ENCODE data around the gene DOCK2. TPM values are rescaled to one million over a fixed set of nuclear protein-coding genes. Genes with fewer than 3 reads are reported as not detected.
"Not testable (repeated sequence)": the region's sequence is repeated elsewhere in the genome, so short reads cannot be mapped to it uniquely, and the experiment has no call there.

Gene DOCK2
- total and polyA plus RNA-seq, 8 donors, result 4.3 to 101 (median 5.3) TPM

DNA sequence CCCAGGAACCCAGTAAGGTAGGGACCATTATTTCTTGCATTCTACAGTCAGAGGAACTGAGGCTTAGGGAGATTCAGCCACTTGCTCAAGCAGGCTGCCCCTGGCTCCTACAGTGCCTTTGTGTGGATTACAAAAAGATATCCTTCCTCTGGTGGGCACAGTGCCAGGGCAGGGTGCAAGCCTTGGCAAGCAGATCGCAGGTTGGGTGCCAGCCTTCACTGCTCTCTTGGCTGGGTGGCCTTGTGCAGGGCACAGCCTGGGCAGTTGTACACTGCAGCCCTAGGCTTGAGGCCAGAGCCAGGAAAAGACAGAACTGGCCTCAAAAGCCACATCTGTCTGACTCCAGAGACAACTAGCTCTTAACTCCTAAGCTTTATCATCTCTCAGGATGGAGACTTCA lies 15.0 kb downstream of the DOCK2 start:
- ATAC-seq (no peak), DNase-seq (no peak)
- Histone ChIP-seq H3K9me3 (no peaks in the 10 kb centered on the region), H3K27me3 (no peaks in the 10 kb centered on the region), H3K36me3 (peaks cover 0 to 14% of the 10 kb centered on the region in 2 donors), H3K27ac (no peak overlapping the region), H3K4me1 (peaks cover 0 to 79% of the 10 kb centered on the region in 2 donors), H3K4me3 (no peak overlapping the region)
- intact Hi-C loops (cut with DNase I), result no loop called here
- TF ChIP-seq, protein P1, sequence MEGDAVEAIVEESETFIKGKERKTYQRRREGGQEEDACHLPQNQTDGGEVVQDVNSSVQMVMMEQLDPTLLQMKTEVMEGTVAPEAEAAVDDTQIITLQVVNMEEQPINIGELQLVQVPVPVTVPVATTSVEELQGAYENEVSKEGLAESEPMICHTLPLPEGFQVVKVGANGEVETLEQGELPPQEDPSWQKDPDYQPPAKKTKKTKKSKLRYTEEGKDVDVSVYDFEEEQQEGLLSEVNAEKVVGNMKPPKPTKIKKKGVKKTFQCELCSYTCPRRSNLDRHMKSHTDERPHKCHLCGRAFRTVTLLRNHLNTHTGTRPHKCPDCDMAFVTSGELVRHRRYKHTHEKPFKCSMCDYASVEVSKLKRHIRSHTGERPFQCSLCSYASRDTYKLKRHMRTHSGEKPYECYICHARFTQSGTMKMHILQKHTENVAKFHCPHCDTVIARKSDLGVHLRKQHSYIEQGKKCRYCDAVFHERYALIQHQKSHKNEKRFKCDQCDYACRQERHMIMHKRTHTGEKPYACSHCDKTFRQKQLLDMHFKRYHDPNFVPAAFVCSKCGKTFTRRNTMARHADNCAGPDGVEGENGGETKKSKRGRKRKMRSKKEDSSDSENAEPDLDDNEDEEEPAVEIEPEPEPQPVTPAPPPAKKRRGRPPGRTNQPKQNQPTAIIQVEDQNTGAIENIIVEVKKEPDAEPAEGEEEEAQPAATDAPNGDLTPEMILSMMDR (IDR thresholded peaks at IDR 0.05), result no peak

DNA sequence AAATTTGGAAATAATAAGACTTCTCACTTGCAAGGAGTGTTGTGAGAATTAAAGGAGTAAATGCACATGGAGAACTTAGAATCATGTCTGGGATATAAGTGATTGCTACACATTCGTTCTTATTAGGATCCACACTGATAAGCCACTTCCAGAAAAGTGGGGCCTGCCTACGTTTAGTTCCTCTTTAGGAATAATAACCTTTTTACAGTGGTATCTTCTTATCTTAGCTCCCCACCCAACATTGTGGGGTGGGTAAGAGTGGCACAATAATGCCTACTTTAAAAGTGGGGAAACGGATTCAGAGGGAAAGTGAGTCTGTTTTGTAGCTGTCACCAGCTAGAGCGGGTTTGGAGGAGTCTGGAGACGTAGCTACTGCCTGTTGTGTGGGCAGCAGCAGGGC lies 16.0 kb downstream of the DOCK2 start:
- no peak for DNase-seq
- TF ChIP-seq, protein P1 (IDR thresholded peaks at IDR 0.05), result no peak
- Histone ChIP-seq H3K27ac (no peak overlapping the region), H3K4me1 (peaks cover 0 to 68% of the 10 kb centered on the region in 2 donors), H3K36me3 (peaks cover 0 to 14% of the 10 kb centered on the region in 2 donors), H3K27me3 (no peaks in the 10 kb centered on the region), H3K9me3 (no peaks in the 10 kb centered on the region), H3K4me3 (no peak overlapping the region)
- ATAC-seq, result no peak
- intact Hi-C loops (cut with DNase I), result no loop called here

DNA sequence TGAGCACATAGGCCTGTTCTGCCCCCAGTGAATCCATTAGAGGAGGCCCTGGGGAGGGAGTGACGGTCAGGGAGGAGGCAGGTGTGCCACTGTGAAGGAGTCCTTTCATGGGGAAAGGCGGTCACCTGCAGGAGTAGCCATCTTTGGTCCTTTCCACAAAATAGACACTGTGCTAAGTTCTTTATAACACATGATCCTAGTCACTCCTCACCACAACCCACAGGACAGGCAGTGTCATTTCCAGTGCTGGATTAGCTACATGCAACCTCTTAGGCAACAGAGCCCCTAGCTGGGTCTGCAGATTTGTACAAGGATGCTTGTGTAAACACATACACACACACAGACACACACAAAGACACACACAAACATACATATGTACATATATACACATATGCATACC lies 18.3 kb downstream of the DOCK2 start:
- ATAC-seq (no peak), DNase-seq (no peak)
- TF ChIP-seq, protein P1 (IDR thresholded peaks at IDR 0.05), result no peak
- Histone ChIP-seq H3K4me1 (peaks cover 0 to 46% of the 10 kb centered on the region in 2 donors), H3K27me3 (no peaks in the 10 kb centered on the region), H3K9me3 (no peaks in the 10 kb centered on the region), H3K27ac (peak overlapping the region in 1 of 2 donors; percentile 2), H3K4me3 (no peak overlapping the region), H3K36me3 (peaks cover 0 to 14% of the 10 kb centered on the region in 2 donors)
- intact Hi-C loops (cut with DNase I), result no loop called here

DNA sequence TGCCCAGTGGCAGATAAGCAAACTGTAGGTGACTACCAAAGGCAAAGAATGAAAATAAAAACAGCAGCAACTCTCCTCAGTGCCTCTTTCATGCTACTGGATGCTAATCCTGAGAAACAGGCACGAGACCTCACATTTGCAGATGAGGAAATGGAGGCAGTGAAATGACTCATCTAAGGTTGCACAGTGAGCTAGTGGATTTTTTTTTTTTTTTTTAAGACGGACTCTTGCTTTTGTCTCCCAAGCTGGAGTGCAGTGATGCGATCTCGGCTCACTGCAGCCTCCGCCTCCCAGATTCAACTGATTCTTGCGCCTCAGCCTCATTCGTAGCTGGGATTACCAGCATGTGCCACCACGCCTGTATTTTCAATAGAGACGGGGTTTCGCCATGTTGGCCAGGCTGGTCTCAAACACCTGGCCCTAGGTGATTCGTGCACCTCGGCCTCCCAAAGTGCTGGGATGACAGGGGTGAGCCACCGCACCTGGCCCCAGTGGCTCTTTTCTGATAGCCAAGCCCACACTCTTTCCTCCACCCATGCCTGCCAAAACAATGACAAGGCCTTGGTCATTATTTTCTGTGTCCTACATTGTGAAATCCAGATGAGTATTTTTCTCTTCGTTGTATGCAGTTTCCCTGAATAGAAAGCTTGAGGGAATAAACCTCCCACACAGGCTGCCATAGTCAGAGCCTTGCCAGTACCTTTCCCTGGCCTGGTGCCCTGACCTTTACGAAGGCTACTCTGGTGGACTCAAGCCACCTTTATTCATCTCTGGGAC lies 19.2 kb downstream of the DOCK2 start:
- peak overlapping the region in 1 of 2 donors; percentile 2 for H3K27ac ChIP-seq
- H3K9me3 ChIP-seq, result no peaks in the 10 kb centered on the region
- no peaks in the 10 kb centered on the region for H3K27me3 ChIP-seq
- H3K4me1 ChIP-seq, result peaks cover 0 to 36% of the 10 kb centered on the region in 2 donors
- H3K36me3 ChIP-seq, result peaks cover 0 to 14% of the 10 kb centered on the region in 2 donors
- DNase-seq, result no peak
- ATAC-seq, result no peak
- intact Hi-C loops (cut with DNase I), result no loop called here
- H3K4me3 ChIP-seq, result no peak overlapping the region
- TF ChIP-seq, protein P1 (IDR thresholded peaks at IDR 0.05), result no peak

DNA sequence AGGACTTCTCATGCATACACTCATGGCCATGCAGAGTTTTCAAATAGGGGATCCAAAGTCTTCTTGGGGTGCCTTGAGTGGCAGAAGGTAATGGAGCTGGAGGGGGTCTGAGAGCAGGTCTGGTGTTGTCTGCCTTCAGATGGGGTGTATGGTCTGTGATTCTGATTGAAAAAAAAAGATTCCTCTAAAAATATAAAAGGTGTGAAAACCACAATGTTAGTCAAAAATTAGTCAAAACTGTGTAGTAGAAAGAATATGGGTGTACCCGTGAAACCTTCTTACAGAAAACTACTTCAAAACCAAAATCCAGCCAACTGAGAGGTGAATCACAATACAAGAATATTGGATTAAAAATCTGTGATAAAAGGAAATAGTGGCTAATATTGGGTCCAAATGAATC lies 20.1 kb downstream of the DOCK2 start:
- Histone ChIP-seq H3K4me3 (no peak overlapping the region), H3K4me1 (peaks cover 0 to 28% of the 10 kb centered on the region in 2 donors), H3K27me3 (no peaks in the 10 kb centered on the region), H3K9me3 (no peaks in the 10 kb centered on the region), H3K36me3 (peaks cover 0 to 14% of the 10 kb centered on the region in 2 donors), H3K27ac (no peak overlapping the region)
- ATAC-seq, result no peak
- intact Hi-C loops (cut with DNase I), result no loop called here
- TF ChIP-seq, protein P1 (IDR thresholded peaks at IDR 0.05), result no peak
- no peak for DNase-seq

DNA sequence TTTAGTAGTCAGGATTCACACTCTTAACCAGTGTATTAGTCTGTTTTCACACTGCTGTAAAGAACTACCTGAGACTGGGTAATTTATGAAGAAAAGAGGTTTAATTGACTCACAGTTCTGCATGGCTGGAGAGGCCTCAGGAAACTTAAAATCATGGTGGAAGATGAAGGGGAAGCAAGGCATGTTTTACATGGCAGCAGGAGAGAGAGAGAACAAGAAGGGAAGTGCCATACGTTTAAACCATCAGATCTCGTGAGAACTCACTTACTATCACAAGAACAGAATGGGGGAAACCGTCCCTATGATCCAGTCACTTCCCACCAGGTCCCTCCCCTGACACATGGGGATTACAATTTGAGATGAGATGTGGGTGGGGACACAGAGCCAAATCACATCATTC lies 25.4 kb downstream of the DOCK2 start:
- H3K4me3 ChIP-seq; H3K9me3 ChIP-seq; DNase-seq; ATAC-seq; H3K36me3 ChIP-seq; H3K27me3 ChIP-seq; H3K27ac ChIP-seq; intact Hi-C loops (cut with DNase I): not testable (repeated sequence)
- peaks cover 0 to 11% of the 10 kb centered on the region in 2 donors for H3K4me1 ChIP-seq
